22Rv1 (cell line): ENCODE measurements around the gene TBL2.

ENCODE experiments used
- CTCF ChIP-seq: fragments of 450-650 bp; IDR thresholded peaks from 2 replicates; pipeline ENCODE4 v1.5.1; 2017; ENCODE audit warnings: mild to moderate bottlenecking
- ZFX ChIP-seq: fragments of 450-650 bp; IDR thresholded peaks from 2 replicates; pipeline ENCODE4 v1.6.1; 2017; ENCODE audit warnings: antibody characterized with exemption, borderline replicate concordance

- TF ChIP-seq CTCF (no peak), ZFX (no peak)
Measured at GRCh38 chr7:73586911-73587310, 8.5 kb upstream of the TBL2 start.
